Esophagus (tissue), 2 donors: Measurements from ENCODE around the gene HLCS. TPM values are rescaled to one million over a fixed set of nuclear protein-coding genes. Genes with fewer than 3 reads are reported as not detected.

Experiments used
- H3K27ac ChIP-seq, 2 donors: one replicate each; pipeline ENCODE4 v1.5.1; 2013; ENCODE audit warnings: low read depth in 2 of 2, mild to moderate bottlenecking in 2 of 2, inconsistent platforms in 1 of 2, low read length in 1 of 2, moderate library complexity in 1 of 2
- H3K27me3 ChIP-seq, 2 donors: one replicate each; pipeline ENCODE4 v1.6.1; 2013; ENCODE audit warnings: low read length in 2 of 2, control low read depth in 1 of 2, mild to moderate bottlenecking in 1 of 2; ENCODE audit not compliant: insufficient read depth in 2 of 2, control insufficient read depth in 1 of 2
- H3K36me3 ChIP-seq, 2 donors: one replicate each; pipeline ENCODE4 v1.6.1; 2013; ENCODE audit warnings: low read length in 1 of 2; ENCODE audit not compliant: control insufficient read depth in 2 of 2, insufficient read depth in 2 of 2
- H3K4me1 ChIP-seq, 2 donors: one replicate each; pipeline ENCODE4 v1.6.1; 2013; ENCODE audit warnings: low read length in 1 of 2; ENCODE audit not compliant: control insufficient read depth in 2 of 2, insufficient read depth in 2 of 2
- H3K4me3 ChIP-seq, 2 donors: one replicate each; pipeline ENCODE4 v1.5.1; 2013; ENCODE audit warnings: low read length in 2 of 2, mild to moderate bottlenecking in 2 of 2, low read depth in 1 of 2, moderate library complexity in 1 of 2
- H3K9me3 ChIP-seq, 2 donors: one replicate each; pipeline ENCODE4 v1.6.1; 2013; ENCODE audit warnings: mild to moderate bottlenecking in 2 of 2, low read depth in 1 of 2, low read length in 1 of 2, moderate library complexity in 1 of 2; ENCODE audit not compliant: control insufficient read depth in 2 of 2, insufficient read depth in 1 of 2
- WGBS, 2 donors: extraction: QIAGEN DNeasy Blood & Tissue Kit; methylation state at CpG; one replicate each; pipeline ENCODE4 v1.1.7; 2013; 5-methylcytosine and 5-hydroxymethylcytosine counted together
- polyA plus RNA-seq, 2 donors: library from polyadenylated mRNA; stranded (reverse); fragments of 200-250 nt; gene quantifications; one replicate each; pipeline ENCODE4 v1.2.3, GENCODE V29; 2013
- donor health status: healthy with polysubstance abuse.
- donor health status: Bipolar disorder and iron deficiency.

The HLCS gene
- polyA plus RNA-seq, 2 donors, result 3.9 to 4.8 TPM

DNA sequence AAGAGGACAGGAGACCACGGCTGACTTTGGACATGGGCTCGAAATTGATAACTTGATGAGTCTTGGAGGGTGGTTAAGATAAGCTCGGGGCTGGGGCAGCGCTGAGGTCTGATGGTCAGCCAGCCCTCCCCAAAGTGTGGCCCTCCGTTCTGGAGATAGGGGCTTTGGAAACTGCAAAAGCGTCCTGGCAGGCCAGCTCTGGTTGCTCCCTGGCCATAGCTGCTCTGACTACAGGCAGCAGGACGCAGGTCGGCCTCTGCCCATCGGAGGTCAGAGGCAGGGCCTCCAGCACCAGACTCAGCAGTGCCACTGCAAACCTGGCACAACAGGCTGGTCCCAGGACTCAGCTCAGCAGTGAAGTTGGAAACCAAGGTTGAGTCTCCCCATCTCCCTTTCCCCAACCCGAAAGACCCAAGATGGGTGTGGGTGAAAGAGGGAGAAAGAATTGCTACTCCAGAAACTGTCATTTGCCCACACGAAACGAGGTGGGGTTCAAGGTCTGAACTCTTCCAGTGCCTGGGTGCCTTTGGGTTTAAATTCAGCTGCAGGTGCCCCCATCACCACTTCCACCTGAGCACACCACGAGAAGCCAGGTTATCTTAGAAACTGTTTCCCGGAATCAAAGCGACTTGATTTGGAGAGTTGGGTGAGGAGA is 262.7 kb downstream of the HLCS start:
- WGBS, 2 donors, result 11 to 13% methylated on average over 15 of the region's 15 CpGs
- Histone ChIP-seq H3K4me1 (peaks cover 5 to 6% of the 10 kb centered on the region in 2 donors), H3K27me3 (no peaks in the 10 kb centered on the region), H3K36me3 (peaks cover 0 to 4% of the 10 kb centered on the region in 2 donors), H3K9me3 (peaks cover 0 to 5% of the 10 kb centered on the region in 2 donors), H3K4me3 (peak overlapping the region; percentile 53 to 75), H3K27ac (peak overlapping the region; percentile 69 to 79)

DNA sequence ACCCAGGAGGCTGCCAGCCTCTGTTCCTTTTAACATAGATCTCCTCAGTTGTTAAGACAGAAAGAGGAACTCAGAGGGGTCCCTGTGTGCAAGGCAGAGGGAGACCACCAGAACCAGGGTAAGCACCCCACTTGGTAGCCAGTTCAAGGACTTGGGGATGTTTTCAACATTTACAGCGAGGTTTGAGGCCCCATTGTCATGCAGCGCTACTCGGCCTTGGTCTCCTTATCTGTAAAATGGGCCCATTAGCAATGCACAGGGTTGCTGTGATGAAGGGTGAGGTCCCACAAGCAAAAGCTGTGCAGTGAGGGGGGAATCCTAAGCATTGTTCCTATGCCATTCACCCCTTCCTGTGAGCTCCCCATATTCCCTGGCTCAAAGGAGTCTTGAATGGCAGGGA is 263.3 kb downstream of the HLCS start:
- H3K27ac ChIP-seq, result peak overlapping the region; percentile 31 to 69
- peaks cover 5 to 6% of the 10 kb centered on the region in 2 donors for H3K4me1 ChIP-seq
- H3K9me3 ChIP-seq, result peaks cover 0 to 5% of the 10 kb centered on the region in 2 donors
- H3K4me3 ChIP-seq, result peak overlapping the region; percentile 53 to 75
- 21 to 33% methylated on average over 3 of the region's 3 CpGs for WGBS, 2 donors
- peaks cover 0 to 4% of the 10 kb centered on the region in 2 donors for H3K27me3 ChIP-seq
- peaks cover 0 to 4% of the 10 kb centered on the region in 2 donors for H3K36me3 ChIP-seq

- H3K4me3 ChIP-seq, result peak overlapping the region; percentile 75 to 89
- WGBS, 2 donors, result 15 to 25% methylated on average over 6 of the region's 6 CpGs
- H3K36me3 ChIP-seq, result peaks cover 0 to 4% of the 10 kb centered on the region in 2 donors
- peaks cover 5 to 6% of the 10 kb centered on the region in 2 donors for H3K4me1 ChIP-seq
- H3K9me3 ChIP-seq, result peaks cover 0 to 5% of the 10 kb centered on the region in 2 donors
- H3K27me3 ChIP-seq, result peaks cover 0 to 4% of the 10 kb centered on the region in 2 donors
- H3K27ac ChIP-seq, result peak overlapping the region; percentile 35 to 58
Measured at GRCh38 chr21:36702622-36702968, 263.9 kb downstream of the HLCS start.

DNA sequence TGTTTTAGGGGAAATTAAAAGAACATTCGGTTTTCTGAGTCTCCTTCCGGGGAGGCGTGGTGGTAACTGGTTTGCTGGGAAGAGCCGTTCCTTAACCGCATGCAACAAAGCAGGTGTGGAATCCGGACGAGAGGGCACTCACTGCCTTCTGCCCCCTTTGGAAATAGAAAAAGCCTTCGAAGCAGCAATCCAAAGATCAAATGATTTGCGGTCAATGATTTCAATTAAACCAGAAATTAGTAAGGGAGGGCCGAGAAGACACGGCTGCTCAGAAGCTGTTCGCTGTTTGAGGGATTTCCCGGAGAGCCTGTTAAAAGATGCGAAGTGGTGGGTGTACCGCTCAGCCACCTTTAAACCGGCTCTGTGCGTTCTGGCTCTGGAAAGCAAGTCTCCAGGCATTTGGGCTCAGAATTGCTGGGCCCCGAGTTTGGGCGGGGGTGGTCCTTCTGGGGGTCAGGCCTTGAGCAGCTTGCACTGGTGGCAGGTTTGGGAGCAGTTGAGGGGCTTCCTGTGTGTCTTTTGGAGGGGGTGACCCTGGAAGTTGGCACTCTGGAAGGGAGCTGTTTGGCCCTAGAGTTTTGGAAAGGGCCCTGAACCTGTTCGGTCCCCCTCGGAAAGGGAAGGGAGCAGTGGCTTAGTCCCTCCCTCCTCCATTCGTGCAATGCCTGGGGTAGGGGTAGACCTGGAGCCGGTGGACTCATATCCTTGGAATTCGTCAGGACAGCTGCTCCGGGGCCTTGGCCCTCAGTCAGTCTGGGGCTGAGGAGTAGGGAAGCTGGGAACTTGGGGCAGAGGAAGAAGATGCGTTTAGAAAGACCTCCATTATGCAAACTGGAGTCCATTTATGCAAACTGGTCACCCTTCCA is 264.5 kb downstream of the HLCS start:
- H3K27ac ChIP-seq, result peak overlapping the region; percentile 53 to 93
- 6 to 9% methylated on average over 26 of the region's 26 CpGs for WGBS, 2 donors
- H3K4me3 ChIP-seq, result peak overlapping the region; percentile 75 to 89
- peaks cover 0 to 4% of the 10 kb centered on the region in 2 donors for H3K27me3 ChIP-seq
- H3K9me3 ChIP-seq, result peaks cover 0 to 5% of the 10 kb centered on the region in 2 donors
- peaks cover 0 to 4% of the 10 kb centered on the region in 2 donors for H3K36me3 ChIP-seq
- peaks cover 5 to 9% of the 10 kb centered on the region in 2 donors for H3K4me1 ChIP-seq

DNA sequence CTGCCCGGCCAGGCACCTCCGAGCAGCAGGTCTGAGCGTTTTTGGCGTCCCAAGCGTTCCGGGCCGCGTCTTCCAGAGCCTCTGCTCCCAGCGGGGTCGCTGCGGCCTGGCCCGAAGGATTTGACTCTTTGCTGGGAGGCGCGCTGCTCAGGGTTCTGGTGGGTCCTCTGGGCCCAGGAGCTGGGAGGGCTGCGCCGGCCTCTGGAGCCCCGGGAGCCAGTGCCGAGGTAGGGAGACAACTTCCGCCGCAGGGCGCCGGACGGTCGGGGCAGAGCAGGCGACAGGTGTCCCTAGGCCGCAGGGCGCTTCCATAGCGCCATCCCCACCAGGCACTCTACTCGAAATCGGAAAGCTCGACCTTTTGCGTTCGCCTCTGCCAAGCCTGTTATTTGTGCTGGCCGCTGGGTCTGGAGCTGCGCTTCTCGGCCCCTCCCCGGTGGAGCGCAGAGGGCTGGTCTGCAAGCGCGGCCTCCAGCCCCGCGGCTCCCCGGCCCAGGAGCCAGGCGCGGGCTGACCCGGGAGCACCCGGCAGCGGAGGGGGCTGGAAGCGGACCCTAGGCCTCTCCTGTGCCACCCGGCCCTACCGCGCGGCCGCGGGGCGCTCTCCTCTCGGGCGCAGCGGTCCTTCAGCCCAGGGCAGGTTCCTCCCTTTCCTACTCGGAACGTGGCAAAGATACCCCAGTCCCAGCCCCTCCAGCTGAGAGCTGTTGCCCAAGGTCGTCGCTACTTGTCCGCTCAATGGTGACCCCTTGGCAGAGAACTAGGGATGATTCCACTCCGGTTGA is 265.3 kb downstream of the HLCS start:
- Histone ChIP-seq H3K4me1 (peaks cover 9% of the 10 kb centered on the region in 2 donors), H3K9me3 (peaks cover 0 to 5% of the 10 kb centered on the region in 2 donors), H3K27ac (peak overlapping the region; percentile 53 to 93), H3K4me3 (peak overlapping the region; percentile 75 to 89), H3K36me3 (peaks cover 0 to 4% of the 10 kb centered on the region in 2 donors), H3K27me3 (peaks cover 0 to 4% of the 10 kb centered on the region in 2 donors)
- WGBS, 2 donors, result 3 to 4% methylated on average over 64 to 65 of the region's 65 CpGs

Other genes starting within 250 kb of the HLCS start
- 1 to 10 TPM in 1 of 2 donors, under 1 TPM in 1; 0.49 to 1.0 TPM for gene RIPPLY3, start 40.0 kb upstream of the HLCS start, polyA plus RNA-seq
- gene PIGP, start 106.4 kb upstream of the HLCS start, polyA plus RNA-seq, result 10 to 100 TPM; 13.4 to 14.6 TPM
- gene TTC3, start 106.6 kb upstream of the HLCS start, polyA plus RNA-seq, result 10 to 100 TPM; 16.9 to 17.4 TPM